HG03135 (cell line): ENCODE results near the gene RHOG.

Source experiments
- ATAC-seq: cut with Tn5 transposase; IDR thresholded peaks from one replicate; pipeline ENCODE4 v1.9.1; 2021; ENCODE audit warnings: mild to moderate bottlenecking, moderate library complexity; ENCODE audit not compliant: unreplicated experiment

RHOG gene

DNA sequence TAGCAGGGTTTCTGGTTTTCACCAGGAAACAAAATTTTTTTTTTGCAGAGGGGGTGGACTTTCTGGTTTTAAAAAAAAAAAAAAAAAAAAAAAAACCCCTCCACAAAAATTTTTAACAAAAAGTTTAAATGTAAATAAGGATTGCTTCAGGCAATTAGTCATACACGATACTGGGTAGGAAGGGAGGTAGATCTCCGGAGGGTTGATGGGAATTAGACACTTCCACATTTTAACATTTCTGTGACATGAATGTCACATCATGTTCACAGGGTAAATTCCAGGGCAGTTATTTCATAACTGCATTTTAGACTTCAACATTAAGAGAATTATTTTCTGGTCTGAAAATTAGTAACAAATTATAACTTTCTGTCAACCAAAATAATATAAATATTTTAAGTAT, 59.3 kb downstream of the RHOG start:
- no peak for ATAC-seq
